PC-3 (cell line): ENCODE measurements around the gene CREB3L4.

Experiments
- CTCF ChIP-seq: fragments of 300-600 bp; sonication (generic); conservative IDR thresholded peaks from 2 replicates; pipeline ENCODE4 v1.5.1; 2017; ENCODE audit warnings: antibody characterized with exemption, low read depth, mild to moderate bottlenecking, low read length
- EZH2 ChIP-seq: fragments of 300-600 bp; sonication (generic); IDR thresholded peaks from one replicate; pipeline ENCODE4 v1.6.1; 2017; ENCODE audit warnings: antibody characterized with exemption, mild to moderate bottlenecking, low read length; ENCODE audit not compliant: unreplicated experiment

- TF ChIP-seq CTCF (no peak), EZH2 (no peak)
These were observed 16.5 kb upstream of the CREB3L4 start for GRCh38 chr1:153951183-153951582.
